Effector memory CD4-positive, alpha-beta T cell (primary cell): ENCODE data around the gene RASSF8.

Experiments
- DNase-seq, 3 donors: peaks; one replicate each; pipeline ENCODE4 v3.0.0-alpha.2; 2020
- H3K27ac ChIP-seq: 2 replicates; pipeline ENCODE4 v1.7.0; 2013; ENCODE audit warnings: mild to moderate bottlenecking, low read length, moderate library complexity; ENCODE audit not compliant: insufficient read depth, poor library complexity, severe bottlenecking
- H3K27me3 ChIP-seq: replicated peaks from 2 replicates; pipeline ENCODE4 v1.7.0; 2013; ENCODE audit warnings: mild to moderate bottlenecking, low read length; ENCODE audit not compliant: insufficient read depth, control insufficient read depth, poor library complexity, severe bottlenecking
- H3K36me3 ChIP-seq: 2 replicates; pipeline ENCODE4 v1.7.0; 2013; ENCODE audit warnings: mild to moderate bottlenecking, low read length, moderate library complexity; ENCODE audit not compliant: control insufficient read depth, insufficient read depth
- H3K4me1 ChIP-seq: 2 replicates; pipeline ENCODE4 v1.7.0; 2013; ENCODE audit warnings: low read length, mild to moderate bottlenecking; ENCODE audit not compliant: control insufficient read depth, insufficient read depth, poor library complexity, severe bottlenecking
- H3K4me3 ChIP-seq: 2 replicates; pipeline ENCODE4 v1.7.0; 2013; ENCODE audit warnings: low read length, low read depth, mild to moderate bottlenecking; ENCODE audit not compliant: insufficient read depth, poor library complexity, severe bottlenecking
- H3K9me3 ChIP-seq: 2 replicates; pipeline ENCODE4 v1.7.0; 2013; ENCODE audit warnings: mild to moderate bottlenecking, low read length, moderate library complexity; ENCODE audit not compliant: control insufficient read depth

Gene RASSF8

GRCh38 chr12:26032290-26032689, 73.8 kb downstream of the RASSF8 start:
- Histone ChIP-seq H3K27ac (no peak overlapping the region), H3K27me3 (no peaks in the 10 kb centered on the region), H3K9me3 (no peaks in the 10 kb centered on the region), H3K36me3 (no peaks in the 10 kb centered on the region), H3K4me3 (no peak overlapping the region), H3K4me1 (no peaks in the 10 kb centered on the region)
- no peak for DNase-seq

DNA sequence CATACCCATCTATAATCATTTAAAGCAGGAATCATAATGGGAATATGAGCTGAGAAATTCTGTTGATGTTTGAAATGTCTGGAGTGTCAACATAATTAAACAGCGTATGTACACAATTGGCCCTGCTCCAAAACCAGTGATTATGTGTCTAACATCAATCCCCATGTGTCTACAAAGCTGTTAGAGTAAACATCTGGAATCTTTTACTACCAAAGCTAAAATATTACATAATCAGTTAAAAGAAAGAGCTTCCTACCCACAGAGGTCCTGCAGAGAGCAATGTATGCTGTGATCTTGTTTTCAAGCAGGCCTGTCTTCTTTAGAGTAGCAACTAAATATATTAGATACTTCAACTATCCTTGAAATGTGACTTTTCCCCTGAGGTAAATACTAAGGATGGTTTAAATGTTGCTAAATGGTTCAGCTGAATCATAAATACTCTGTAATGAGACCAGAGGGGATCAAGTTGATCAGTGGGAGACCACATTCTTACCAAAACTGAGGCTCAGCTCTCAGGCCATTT, 74.3 kb downstream of the RASSF8 start:
- no peak overlapping the region for H3K27ac ChIP-seq
- H3K9me3 ChIP-seq, result no peaks in the 10 kb centered on the region
- no peaks in the 10 kb centered on the region for H3K36me3 ChIP-seq
- no peaks in the 10 kb centered on the region for H3K27me3 ChIP-seq
- DNase-seq, result no peak
- no peaks in the 10 kb centered on the region for H3K4me1 ChIP-seq
- H3K4me3 ChIP-seq, result no peak overlapping the region

DNA sequence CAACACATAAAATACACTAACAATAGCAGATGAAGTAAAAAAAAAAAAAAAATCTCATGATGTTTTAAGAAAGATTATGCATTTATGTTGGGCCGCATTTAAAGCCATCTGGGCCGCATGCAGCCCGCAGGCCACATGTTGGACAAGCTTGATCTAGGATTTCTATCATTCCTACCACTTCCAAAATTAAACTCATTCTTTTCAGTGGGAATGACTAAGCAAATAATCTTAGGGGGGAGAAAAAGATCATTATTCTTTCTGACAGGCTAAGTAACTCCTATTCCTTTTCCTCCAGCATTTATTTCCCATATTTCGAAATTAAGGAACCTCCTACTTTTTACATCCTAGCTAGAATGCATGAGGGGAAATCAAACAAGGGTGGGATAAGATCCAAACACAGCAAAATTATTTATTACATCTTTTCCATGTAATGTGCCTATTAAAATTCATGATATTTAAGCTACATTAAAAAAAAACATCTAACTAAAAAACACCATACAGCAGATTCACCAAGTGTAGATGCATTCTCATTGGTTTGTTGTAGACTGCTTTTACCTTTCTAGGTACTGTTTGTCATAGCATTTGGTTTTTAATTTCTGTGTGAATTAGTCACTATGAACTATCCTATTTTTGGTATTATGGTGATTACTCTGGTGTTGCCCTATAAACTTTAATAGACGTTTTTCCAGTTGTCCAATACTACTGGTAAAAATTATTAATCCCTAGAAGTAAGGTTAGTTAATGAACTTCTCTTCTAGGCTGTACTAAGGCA, 76.1 kb downstream of the RASSF8 start:
- no peak for DNase-seq
- Histone ChIP-seq H3K4me3 (no peak overlapping the region), H3K4me1 (no peaks in the 10 kb centered on the region), H3K27me3 (no peaks in the 10 kb centered on the region), H3K36me3 (no peaks in the 10 kb centered on the region), H3K27ac (no peak overlapping the region), H3K9me3 (no peaks in the 10 kb centered on the region)

DNA sequence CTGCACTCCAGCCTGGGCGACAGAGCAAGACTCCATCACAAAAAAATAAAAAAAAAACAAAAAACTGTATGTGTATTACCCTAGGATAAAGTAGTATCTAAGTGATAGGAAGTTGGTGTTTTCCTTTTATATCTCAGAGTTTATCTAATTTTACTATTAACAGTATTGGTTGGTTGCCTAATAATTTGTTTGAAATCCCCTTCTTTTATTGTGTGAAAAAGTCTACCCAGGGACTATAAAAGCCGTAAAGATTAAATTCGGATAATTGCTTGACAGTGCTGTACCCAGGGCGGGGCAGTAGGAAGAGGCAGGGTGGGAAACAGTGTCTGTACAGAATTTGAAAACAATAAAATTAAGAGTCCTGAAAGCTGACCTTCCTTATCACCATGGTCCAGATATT, 78.4 kb downstream of the RASSF8 start:
- no peaks in the 10 kb centered on the region for H3K36me3 ChIP-seq
- no peak overlapping the region for H3K27ac ChIP-seq
- no peak overlapping the region for H3K4me3 ChIP-seq
- no peaks in the 10 kb centered on the region for H3K4me1 ChIP-seq
- H3K27me3 ChIP-seq, result no peaks in the 10 kb centered on the region
- no peaks in the 10 kb centered on the region for H3K9me3 ChIP-seq
- DNase-seq, result no peak

GRCh38 chr12:26037615-26038220, 79.2 kb downstream of the RASSF8 start:
- Histone ChIP-seq H3K27ac (no peak overlapping the region), H3K27me3 (no peaks in the 10 kb centered on the region), H3K4me3 (no peak overlapping the region), H3K4me1 (no peaks in the 10 kb centered on the region), H3K36me3 (no peaks in the 10 kb centered on the region), H3K9me3 (no peaks in the 10 kb centered on the region)
- DNase-seq, result no peak

GRCh38 chr12:26042645-26043044, 84.2 kb downstream of the RASSF8 start:
- DNase-seq, result no peak
- H3K4me1 ChIP-seq, result no peaks in the 10 kb centered on the region
- no peaks in the 10 kb centered on the region for H3K9me3 ChIP-seq
- H3K4me3 ChIP-seq, result no peak overlapping the region
- no peaks in the 10 kb centered on the region for H3K36me3 ChIP-seq
- no peak overlapping the region for H3K27ac ChIP-seq
- no peaks in the 10 kb centered on the region for H3K27me3 ChIP-seq

GRCh38 chr12:26043135-26044006, 84.9 kb downstream of the RASSF8 start:
- Histone ChIP-seq H3K9me3 (no peaks in the 10 kb centered on the region), H3K4me3 (no peak overlapping the region), H3K27me3 (no peaks in the 10 kb centered on the region), H3K27ac (no peak overlapping the region), H3K4me1 (no peaks in the 10 kb centered on the region), H3K36me3 (no peaks in the 10 kb centered on the region)
- DNase-seq, result no peak

- no peak for DNase-seq
- H3K27ac ChIP-seq, result no peak overlapping the region
- no peaks in the 10 kb centered on the region for H3K27me3 ChIP-seq
- H3K4me3 ChIP-seq, result no peak overlapping the region
- H3K4me1 ChIP-seq, result no peaks in the 10 kb centered on the region
- H3K9me3 ChIP-seq, result no peaks in the 10 kb centered on the region
- H3K36me3 ChIP-seq, result no peaks in the 10 kb centered on the region
These were observed 85.5 kb downstream of the RASSF8 start for GRCh38 chr12:26044007-26044394.

DNA sequence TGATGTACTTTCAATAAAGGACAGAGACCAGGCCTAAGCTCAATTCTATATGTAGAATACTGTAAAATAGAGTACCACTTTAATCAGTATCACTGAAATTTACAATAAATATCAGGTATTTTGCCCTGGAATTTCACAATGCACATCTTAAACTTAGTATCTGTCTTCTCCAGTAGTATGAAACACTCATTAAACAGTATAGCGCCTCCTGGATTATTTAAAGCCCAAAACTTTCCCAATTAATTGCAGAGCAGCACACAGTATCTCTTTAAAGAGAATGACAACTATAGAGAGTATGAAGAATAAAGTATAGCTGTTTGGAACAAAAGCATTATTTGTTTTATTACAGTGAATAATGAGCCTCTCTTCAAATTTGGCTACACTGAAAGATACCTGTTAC, 86.1 kb downstream of the RASSF8 start:
- no peak for DNase-seq
- Histone ChIP-seq H3K27me3 (no peaks in the 10 kb centered on the region), H3K4me3 (no peak overlapping the region), H3K9me3 (no peaks in the 10 kb centered on the region), H3K4me1 (no peaks in the 10 kb centered on the region), H3K36me3 (no peaks in the 10 kb centered on the region), H3K27ac (no peak overlapping the region)

- Histone ChIP-seq H3K4me3 (no peak overlapping the region), H3K27ac (no peak overlapping the region), H3K9me3 (no peaks in the 10 kb centered on the region), H3K4me1 (no peaks in the 10 kb centered on the region), H3K27me3 (no peaks in the 10 kb centered on the region), H3K36me3 (no peaks in the 10 kb centered on the region)
- DNase-seq, result no peak
These were observed 87.7 kb downstream of the RASSF8 start for GRCh38 chr12:26046203-26046602.
